Measurements from ENCODE around the gene ITGA7. TPM values are rescaled to one million over a fixed set of nuclear protein-coding genes. Genes with fewer than 3 reads are reported as not detected.

Gene ITGA7
- polyA plus RNA-seq, 1 experiment, result 11.6 TPM

DNA sequence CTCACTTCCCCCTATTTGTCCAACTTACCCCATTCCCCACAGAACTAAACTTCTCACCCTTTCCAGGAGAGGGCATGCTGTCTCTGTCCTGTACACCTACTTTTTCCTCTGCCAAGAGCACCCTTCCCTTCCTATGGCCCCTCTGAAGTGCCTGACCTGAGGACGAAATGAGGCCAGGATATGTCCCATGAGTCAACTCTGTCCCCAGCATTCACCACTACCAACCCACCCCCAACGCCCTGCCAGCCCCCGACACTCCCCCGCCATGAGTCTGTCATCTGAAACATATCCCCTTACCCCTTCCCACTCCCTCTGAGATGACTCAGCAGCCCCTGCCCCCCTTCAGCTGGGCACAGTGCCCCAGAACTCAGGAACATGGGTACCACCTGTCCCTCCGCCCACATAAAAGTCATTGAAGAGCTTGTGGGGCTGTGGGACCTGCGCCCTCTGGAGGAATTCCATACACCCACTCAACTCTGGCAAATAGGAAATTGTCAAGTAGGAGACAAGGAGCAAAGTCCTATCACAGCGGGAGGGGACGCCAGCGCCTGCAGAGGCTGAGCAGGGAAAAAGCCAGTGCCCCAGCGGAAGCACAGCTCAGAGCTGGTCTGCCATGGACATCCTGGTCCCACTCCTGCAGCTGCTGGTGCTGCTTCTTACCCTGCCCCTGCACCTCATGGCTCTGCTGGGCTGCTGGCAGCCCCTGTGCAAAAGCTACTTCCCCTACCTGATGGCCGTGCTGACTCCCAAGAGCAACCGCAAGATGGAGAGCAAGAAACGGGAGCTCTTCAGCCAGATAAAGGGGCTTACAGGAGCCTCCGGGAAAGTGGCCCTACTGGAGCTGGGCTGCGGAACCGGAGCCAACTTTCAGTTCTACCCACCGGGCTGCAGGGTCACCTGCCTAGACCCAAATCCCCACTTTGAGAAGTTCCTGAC, 26.3 kb downstream of the ITGA7 start:
- no peaks in the 10 kb centered on the region; the same call in 1 of the 2 replicates for H3K27me3 ChIP-seq (ENCODE audit: control insufficient read depth, insufficient read depth, low read length)
- CTCF ChIA-PET, result interaction anchor here (0.8 to 2.8 kb wide), 14 partner anchors 11 to 276 kb away, joined by 3 to 24 read pairs (median 4); partner anchors contain the start of genes BLOC1S1 and RDH5
- no peak for DNase-seq (ENCODE audit: low read depth)
- POLR2A ChIA-PET, result no interaction called here
- H3K36me3 ChIP-seq (ENCODE audit: control insufficient read depth, insufficient read depth, low read length), result no peaks in the 10 kb centered on the region
- H3K4me3 ChIP-seq (ENCODE audit: low read depth, low read length), result no peak overlapping the region
- TF ChIP-seq, protein P1, sequence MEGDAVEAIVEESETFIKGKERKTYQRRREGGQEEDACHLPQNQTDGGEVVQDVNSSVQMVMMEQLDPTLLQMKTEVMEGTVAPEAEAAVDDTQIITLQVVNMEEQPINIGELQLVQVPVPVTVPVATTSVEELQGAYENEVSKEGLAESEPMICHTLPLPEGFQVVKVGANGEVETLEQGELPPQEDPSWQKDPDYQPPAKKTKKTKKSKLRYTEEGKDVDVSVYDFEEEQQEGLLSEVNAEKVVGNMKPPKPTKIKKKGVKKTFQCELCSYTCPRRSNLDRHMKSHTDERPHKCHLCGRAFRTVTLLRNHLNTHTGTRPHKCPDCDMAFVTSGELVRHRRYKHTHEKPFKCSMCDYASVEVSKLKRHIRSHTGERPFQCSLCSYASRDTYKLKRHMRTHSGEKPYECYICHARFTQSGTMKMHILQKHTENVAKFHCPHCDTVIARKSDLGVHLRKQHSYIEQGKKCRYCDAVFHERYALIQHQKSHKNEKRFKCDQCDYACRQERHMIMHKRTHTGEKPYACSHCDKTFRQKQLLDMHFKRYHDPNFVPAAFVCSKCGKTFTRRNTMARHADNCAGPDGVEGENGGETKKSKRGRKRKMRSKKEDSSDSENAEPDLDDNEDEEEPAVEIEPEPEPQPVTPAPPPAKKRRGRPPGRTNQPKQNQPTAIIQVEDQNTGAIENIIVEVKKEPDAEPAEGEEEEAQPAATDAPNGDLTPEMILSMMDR (IDR thresholded peaks at IDR 0.05; ENCODE audit: insufficient read depth, low read depth, low read length), result peak; percentile 48

DNA sequence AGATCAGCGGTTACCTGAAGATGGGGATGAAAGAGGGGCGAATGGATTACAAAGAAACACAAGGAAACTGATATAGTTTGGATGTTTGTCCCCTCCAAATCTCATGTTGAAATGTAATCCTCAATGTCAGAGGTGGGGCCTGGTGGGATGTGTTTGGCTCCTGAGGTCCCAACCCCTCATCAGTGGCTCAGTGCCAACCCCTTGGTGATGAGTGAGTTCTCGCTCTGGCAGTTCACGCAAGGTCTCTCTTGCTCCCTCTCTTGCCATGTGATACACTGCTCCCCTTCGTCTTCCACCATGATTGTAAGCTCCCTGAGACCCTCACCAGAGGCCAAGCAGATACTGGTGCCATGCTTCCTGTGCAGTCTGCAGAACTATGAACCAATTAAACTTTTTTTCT, 28.0 kb downstream of the ITGA7 start:
- POLR2A ChIA-PET, result no interaction called here
- Histone ChIP-seq H3K36me3 (ENCODE audit: control insufficient read depth, insufficient read depth, low read length) (no peaks in the 10 kb centered on the region), H3K4me3 (ENCODE audit: low read depth, low read length) (no peak overlapping the region), H3K27me3 (ENCODE audit: control insufficient read depth, insufficient read depth, low read length) (no peaks in the 10 kb centered on the region; the same call in 1 of the 2 replicates)
- CTCF ChIA-PET, result interaction anchor here (1.2 kb wide), 1 partner anchor 41 kb away, joined by 4 read pairs; the partner anchor contains the start of gene RDH5
- DNase-seq (ENCODE audit: low read depth), result no peak
- TF ChIP-seq, protein P1 (IDR thresholded peaks at IDR 0.05; ENCODE audit: insufficient read depth, low read depth, low read length), result no peak

DNA sequence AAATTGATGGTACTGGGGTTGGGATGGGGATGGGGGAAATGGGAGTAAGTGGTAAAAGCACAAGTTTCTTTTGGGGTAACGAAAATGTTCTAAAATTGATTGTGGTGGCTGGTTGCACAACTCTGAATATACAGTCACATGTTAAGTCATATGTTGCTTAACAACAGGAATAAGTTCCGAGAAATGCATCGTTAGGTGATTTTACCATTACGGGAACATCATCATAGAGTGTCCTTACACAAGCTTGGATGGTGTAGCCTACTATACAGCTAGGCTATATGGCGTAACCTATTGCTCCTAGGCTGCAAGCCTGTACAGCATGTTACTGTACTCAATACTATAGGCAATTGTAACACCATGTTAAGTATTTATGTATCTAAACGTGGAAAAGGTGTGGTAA, 31.0 kb downstream of the ITGA7 start:
- ChIA-PET POLR2A (interaction anchor here (0.6 kb wide), 1 partner anchor 21 kb away, joined by 4 read pairs; no protein-coding TSS in a partner anchor), CTCF (interaction anchor here (1.1 to 1.3 kb wide), 3 partner anchors 21 to 61 kb away, joined by 3 to 12 read pairs (median 3); no protein-coding TSS in a partner anchor)
- Histone ChIP-seq H3K4me3 (ENCODE audit: low read depth, low read length) (no peak overlapping the region), H3K27me3 (ENCODE audit: control insufficient read depth, insufficient read depth, low read length) (no peaks in the 10 kb centered on the region; the same call in 1 of the 2 replicates), H3K36me3 (ENCODE audit: control insufficient read depth, insufficient read depth, low read length) (no peaks in the 10 kb centered on the region)
- TF ChIP-seq, protein P1 (IDR thresholded peaks at IDR 0.05; ENCODE audit: insufficient read depth, low read depth, low read length), result no peak
- no peak for DNase-seq (ENCODE audit: low read depth)

DNA sequence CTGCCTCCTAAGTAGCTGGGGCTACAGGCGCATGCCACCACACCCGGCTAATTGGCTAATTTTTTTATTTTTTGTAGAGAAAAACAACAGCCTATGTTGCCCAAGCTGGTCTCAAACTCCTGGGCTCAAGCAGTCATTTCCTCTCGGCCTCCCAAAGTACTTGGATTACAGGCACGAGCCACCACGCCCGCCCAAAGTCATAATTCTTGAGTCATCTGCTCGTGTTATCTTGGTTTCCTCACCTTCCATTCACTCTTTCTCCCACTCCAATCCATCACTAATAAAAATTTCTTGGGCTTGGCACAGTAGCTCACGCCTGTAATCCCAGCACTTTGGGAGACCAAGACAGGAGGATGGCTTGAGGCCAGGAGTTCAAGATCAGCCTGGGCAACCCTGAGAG, 32.0 kb downstream of the ITGA7 start:
- H3K27me3 ChIP-seq (ENCODE audit: control insufficient read depth, insufficient read depth, low read length), result no peaks in the 10 kb centered on the region; the same call in 1 of the 2 replicates

More for the DNA sequence above, 32.0 kb downstream of the ITGA7 start:
- TF ChIP-seq, protein P1 (IDR thresholded peaks at IDR 0.05; ENCODE audit: insufficient read depth, low read depth, low read length), result no peak
- DNase-seq (ENCODE audit: low read depth), result no peak
- ChIA-PET POLR2A (no interaction called here), CTCF (interaction anchor here (1.1 to 1.6 kb wide), 3 partner anchors 19 to 61 kb away, joined by 3 read pairs; no protein-coding TSS in a partner anchor)
- Histone ChIP-seq H3K36me3 (ENCODE audit: control insufficient read depth, insufficient read depth, low read length) (no peaks in the 10 kb centered on the region), H3K4me3 (ENCODE audit: low read depth, low read length) (no peak overlapping the region)
